Activated CD8-positive, alpha-beta T cell treated with anti-CD3 and anti-CD28 coated beads, Interleukin-2, amount 10 ng/mL, durations not matched to agents 7 days and 5 days (primary cell): ENCODE measurements around the gene TM9SF4. TPM values are rescaled to one million over a fixed set of nuclear protein-coding genes. Genes with fewer than 3 reads are reported as not detected.
A peak's percentile ranks its signal among the peaks of the same experiment; 100 is the strongest.
"Not testable (repeated sequence)": the region's sequence is repeated elsewhere in the genome, so short reads cannot be mapped to it uniquely, and the experiment has no call there.

ENCODE experiments used
- ATAC-seq: fragments of 150-1000 bp; cut with Tn5 transposase; one replicate; pipeline ENCODE4 v1.10.0; 2021; ENCODE audit warnings: moderate library complexity
- CTCF ChIA-PET: fragments of 350-600 bp; sonication (Branson Sonifier 250); formaldehyde crosslinking; loops from one replicate; lab custom pipeline; 2021; ENCODE audit warnings: antibody characterized with exemption; lab: Charles Lee
- POLR2A ChIA-PET: fragments of 350-600 bp; sonication (Branson Sonifier 250); formaldehyde crosslinking; loops from one replicate; lab custom pipeline; 2021; ENCODE audit warnings: antibody characterized with exemption; lab: Charles Lee
- DNase-seq: peaks from one replicate; pipeline ENCODE4 v3.0.0-alpha.2; 2020
- H3K27ac Mint-ChIP-seq: one replicate; pipeline ENCODE4 v1.8.0; 2021; ENCODE audit warnings: mild to moderate bottlenecking, mixed read lengths
- H3K27me3 Mint-ChIP-seq: one replicate; pipeline ENCODE4 v1.8.0; 2021; ENCODE audit warnings: low read depth, mixed read lengths
- H3K36me3 Mint-ChIP-seq: one replicate; pipeline ENCODE4 v1.8.0; 2021; ENCODE audit warnings: low read depth, mixed read lengths
- H3K4me1 Mint-ChIP-seq: one replicate; pipeline ENCODE4 v1.8.0; 2021; ENCODE audit warnings: low read depth, mixed read lengths
- H3K4me3 Mint-ChIP-seq: one replicate; pipeline ENCODE4 v1.8.0; 2021; ENCODE audit warnings: mild to moderate bottlenecking, mixed read lengths
- H3K9me3 Mint-ChIP-seq: one replicate; pipeline ENCODE4 v1.8.0; 2022; ENCODE audit warnings: mixed read lengths; ENCODE audit not compliant: insufficient read depth
- total RNA-seq, 2 experiments: library from RNA; stranded (reverse); gene quantifications; one replicate each; pipeline ENCODE4 v1.2.3, GENCODE V29; 2021

TM9SF4 gene
- total RNA-seq, 2 experiments from 2014 or later: 29.8 to 30.4 TPM

- POLR2A ChIA-PET: no interaction called here
- ATAC-seq: no peak
- H3K27me3 Mint-ChIP-seq: no peaks in the 10 kb centered on the region
Observed at GRCh38 chr20:32186506-32186905, 77.0 kb downstream of the TM9SF4 start.

GRCh38 chr20:32188376-32189122 lies 79.0 kb downstream of the TM9SF4 start:
- no peaks in the 10 kb centered on the region for H3K9me3 Mint-ChIP-seq
- H3K27me3 Mint-ChIP-seq: no peaks in the 10 kb centered on the region
- ATAC-seq: no peak
- H3K4me3 Mint-ChIP-seq: peak overlapping the region; percentile 20
- H3K27ac Mint-ChIP-seq: peak overlapping the region; percentile 11
- no peak for DNase-seq
- ChIA-PET POLR2A (no interaction called here), CTCF (no interaction called here)
- peaks cover 23% of the 10 kb centered on the region for H3K4me1 Mint-ChIP-seq
- H3K36me3 Mint-ChIP-seq: peaks cover 3% of the 10 kb centered on the region

More at GRCh38 chr20:32186506-32186905, 77.0 kb downstream of the TM9SF4 start:
- Mint-ChIP-seq H3K9me3 (no peaks in the 10 kb centered on the region), H3K4me3 (no peak overlapping the region), H3K36me3 (no peaks in the 10 kb centered on the region), H3K27ac (no peak overlapping the region), H3K4me1 (peaks cover 17% of the 10 kb centered on the region)
- CTCF ChIA-PET: no interaction called here
- no peak for DNase-seq

DNA sequence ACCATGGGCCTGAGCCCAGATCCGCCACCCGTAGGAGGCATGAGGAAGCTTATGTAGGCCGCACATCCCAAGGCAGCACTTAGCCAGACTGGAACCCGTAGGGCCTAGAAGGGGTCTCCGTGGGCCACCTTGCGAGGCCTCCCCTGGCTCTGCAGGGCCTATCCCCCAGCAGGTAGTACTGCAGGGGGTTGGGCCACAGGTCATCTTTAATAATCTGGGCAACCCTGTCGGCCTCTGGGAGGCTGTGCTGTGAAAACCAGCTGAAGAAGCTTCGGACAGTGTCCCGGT lies 79.6 kb downstream of the TM9SF4 start:
- Mint-ChIP-seq H3K27ac (no peak overlapping the region), H3K9me3 (no peaks in the 10 kb centered on the region), H3K4me1 (peaks cover 23% of the 10 kb centered on the region), H3K27me3 (no peaks in the 10 kb centered on the region), H3K36me3 (peaks cover 6% of the 10 kb centered on the region), H3K4me3 (peak overlapping the region; percentile 73)
- no peak for DNase-seq
- ChIA-PET CTCF (no interaction called here), POLR2A (no interaction called here)
- ATAC-seq: no peak

- ATAC-seq: peak; percentile 55
- ChIA-PET POLR2A (no interaction called here), CTCF (interaction anchor here (0.8 kb wide), 1 partner anchor 95 kb away, joined by 3 read pairs; no protein-coding TSS in a partner anchor)
- Mint-ChIP-seq H3K4me1 (peaks cover 23% of the 10 kb centered on the region), H3K27me3 (no peaks in the 10 kb centered on the region), H3K4me3 (peak overlapping the region; percentile 73), H3K36me3 (peaks cover 11% of the 10 kb centered on the region), H3K9me3 (no peaks in the 10 kb centered on the region), H3K27ac (peak overlapping the region; percentile 78)
- peak; percentile 38 for DNase-seq
Observed at GRCh38 chr20:32189691-32190615, 80.4 kb downstream of the TM9SF4 start.

GRCh38 chr20:32190616-32191415 lies 81.3 kb downstream of the TM9SF4 start:
- peak overlapping the region; percentile 68 for H3K4me3 Mint-ChIP-seq
- peak overlapping the region; percentile 75 for H3K27ac Mint-ChIP-seq
- ChIA-PET CTCF (interaction anchor here (0.8 kb wide), 1 partner anchor 94 kb away, joined by 3 read pairs; no protein-coding TSS in a partner anchor), POLR2A (interaction anchor here (0.6 kb wide), 1 partner anchor 19 kb away, joined by 3 read pairs; no protein-coding TSS in a partner anchor)
- no peaks in the 10 kb centered on the region for H3K27me3 Mint-ChIP-seq
- no peaks in the 10 kb centered on the region for H3K9me3 Mint-ChIP-seq
- H3K4me1 Mint-ChIP-seq: peaks cover 23% of the 10 kb centered on the region
- DNase-seq (no peak), ATAC-seq (no peak)
- peaks cover 17% of the 10 kb centered on the region for H3K36me3 Mint-ChIP-seq

DNA sequence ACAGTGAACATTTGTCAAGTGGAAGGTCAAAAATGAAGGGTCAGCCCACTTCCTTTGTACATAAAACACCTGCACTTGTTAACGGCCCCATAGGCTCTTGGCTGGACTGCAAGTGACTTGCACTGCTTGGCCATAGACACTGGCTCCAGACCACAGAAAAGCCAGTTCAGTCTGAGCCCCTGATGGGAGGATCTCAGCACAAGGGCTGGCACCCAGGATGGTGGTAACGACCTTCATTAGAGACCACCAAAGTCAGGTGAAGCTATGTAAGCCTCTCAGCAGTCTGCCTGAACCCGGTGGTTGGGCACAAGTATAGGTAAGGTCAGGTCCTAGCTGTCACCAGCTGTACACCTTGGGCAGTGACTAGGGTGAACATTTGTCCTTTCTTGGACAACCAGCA lies 81.9 kb downstream of the TM9SF4 start:
- peaks cover 22% of the 10 kb centered on the region for H3K36me3 Mint-ChIP-seq
- no peak overlapping the region for H3K4me3 Mint-ChIP-seq
- H3K27me3 Mint-ChIP-seq: no peaks in the 10 kb centered on the region
- H3K27ac Mint-ChIP-seq: no peak overlapping the region
- POLR2A ChIA-PET: interaction anchor here (0.6 kb wide), 1 partner anchor 20 kb away, joined by 3 read pairs; no protein-coding TSS in a partner anchor
- DNase-seq (no peak), ATAC-seq (no peak)
- no peaks in the 10 kb centered on the region for H3K9me3 Mint-ChIP-seq
- CTCF ChIA-PET: interaction anchor here (1.4 kb wide), 1 partner anchor 10 kb away, joined by 4 read pairs; no protein-coding TSS in a partner anchor
- H3K4me1 Mint-ChIP-seq: peaks cover 23% of the 10 kb centered on the region

DNA sequence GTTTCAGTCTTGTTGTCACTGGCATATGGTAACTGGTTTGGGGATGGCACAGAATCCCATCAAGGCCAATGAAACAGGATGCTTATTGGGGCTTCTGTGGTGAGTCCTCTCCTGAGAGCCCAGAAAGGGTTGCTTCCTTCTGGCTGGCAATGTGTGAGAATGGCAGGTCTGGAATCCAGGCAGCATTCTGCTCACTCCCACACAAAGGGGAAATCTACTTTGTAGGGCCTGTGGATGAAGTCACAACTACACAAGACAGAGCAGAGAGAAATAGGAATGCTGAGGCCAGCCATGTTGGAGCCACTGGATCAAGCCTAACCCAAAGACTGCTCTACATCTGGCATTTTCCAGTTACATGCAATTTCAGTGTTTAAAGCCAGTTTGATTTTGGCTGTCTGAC lies 82.4 kb downstream of the TM9SF4 start:
- ATAC-seq (no peak), DNase-seq (no peak)
- Mint-ChIP-seq H3K4me3 (no peak overlapping the region), H3K36me3 (peaks cover 25% of the 10 kb centered on the region), H3K9me3 (no peaks in the 10 kb centered on the region), H3K27me3 (no peaks in the 10 kb centered on the region), H3K27ac (no peak overlapping the region), H3K4me1 (peaks cover 23% of the 10 kb centered on the region)
- ChIA-PET POLR2A (no interaction called here), CTCF (interaction anchor here (1.4 kb wide), 1 partner anchor 9 kb away, joined by 4 read pairs; no protein-coding TSS in a partner anchor)

- ChIA-PET POLR2A (no interaction called here), CTCF (interaction anchor here (1.4 kb wide), 1 partner anchor 8 kb away, joined by 4 read pairs; no protein-coding TSS in a partner anchor)
- H3K4me3 Mint-ChIP-seq: no peak overlapping the region
- no peaks in the 10 kb centered on the region for H3K27me3 Mint-ChIP-seq
- H3K9me3 Mint-ChIP-seq: no peaks in the 10 kb centered on the region
- DNase-seq (no peak), ATAC-seq (no peak)
- H3K4me1 Mint-ChIP-seq: peaks cover 23% of the 10 kb centered on the region
- no peak overlapping the region for H3K27ac Mint-ChIP-seq
- peaks cover 33% of the 10 kb centered on the region for H3K36me3 Mint-ChIP-seq
Observed at GRCh38 chr20:32192698-32193097, 83.2 kb downstream of the TM9SF4 start.

DNA sequence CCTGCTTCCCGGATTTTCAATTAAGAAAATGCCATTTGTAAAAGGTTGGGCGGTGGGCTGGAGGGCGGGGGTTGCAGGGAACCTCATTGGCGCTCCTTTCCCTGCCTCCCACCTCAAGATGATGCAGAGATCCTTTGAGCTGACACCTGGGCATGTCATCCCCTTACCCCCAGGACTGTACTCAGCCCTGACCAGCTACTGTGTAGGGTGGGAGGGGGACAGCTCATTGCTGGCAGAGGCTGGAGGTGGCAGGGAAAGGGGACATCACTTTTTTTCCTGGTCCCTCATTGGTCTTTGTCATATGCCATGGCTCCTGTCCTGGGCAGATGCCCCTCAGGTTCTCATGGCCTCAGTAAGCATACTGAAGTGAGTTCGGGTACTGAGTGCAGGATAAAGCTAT lies 83.8 kb downstream of the TM9SF4 start:
- Mint-ChIP-seq H3K4me1 (peaks cover 23% of the 10 kb centered on the region), H3K36me3 (peaks cover 37% of the 10 kb centered on the region)
- H3K27me3 Mint-ChIP-seq, H3K4me3 Mint-ChIP-seq, H3K9me3 Mint-ChIP-seq, CTCF ChIA-PET, DNase-seq, ATAC-seq, H3K27ac Mint-ChIP-seq: not testable (repeated sequence)
- POLR2A ChIA-PET: interaction anchor here (1.0 kb wide), 1 partner anchor 29 kb away, joined by 3 read pairs; no protein-coding TSS in a partner anchor

DNA sequence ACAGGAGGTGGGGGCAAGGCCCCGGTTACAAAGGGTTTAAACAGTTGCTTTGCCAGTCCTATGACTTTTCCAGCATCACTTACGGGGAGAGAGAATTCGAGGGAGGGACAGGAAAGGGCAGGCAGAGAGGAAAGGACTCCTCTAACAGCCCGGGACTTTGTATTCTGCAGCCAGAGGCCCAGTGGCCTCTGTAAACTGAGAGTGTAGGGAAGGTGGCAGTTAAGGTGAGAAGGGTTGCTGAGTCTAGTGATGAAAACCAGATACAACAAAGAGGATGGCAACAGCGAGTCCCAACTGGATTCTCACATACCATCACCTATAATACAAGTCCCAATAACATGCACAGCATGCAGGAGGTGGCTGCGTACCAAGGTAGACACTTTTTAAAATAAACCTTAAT lies 84.5 kb downstream of the TM9SF4 start:
- Mint-ChIP-seq H3K4me1 (peaks cover 20% of the 10 kb centered on the region), H3K4me3 (no peak overlapping the region), H3K36me3 (peaks cover 44% of the 10 kb centered on the region), H3K9me3 (no peaks in the 10 kb centered on the region), H3K27me3 (no peaks in the 10 kb centered on the region), H3K27ac (no peak overlapping the region)
- ATAC-seq (no peak), DNase-seq (no peak)
- ChIA-PET POLR2A (interaction anchor here (1.0 kb wide), 1 partner anchor 29 kb away, joined by 3 read pairs; no protein-coding TSS in a partner anchor), CTCF (no interaction called here)

DNA sequence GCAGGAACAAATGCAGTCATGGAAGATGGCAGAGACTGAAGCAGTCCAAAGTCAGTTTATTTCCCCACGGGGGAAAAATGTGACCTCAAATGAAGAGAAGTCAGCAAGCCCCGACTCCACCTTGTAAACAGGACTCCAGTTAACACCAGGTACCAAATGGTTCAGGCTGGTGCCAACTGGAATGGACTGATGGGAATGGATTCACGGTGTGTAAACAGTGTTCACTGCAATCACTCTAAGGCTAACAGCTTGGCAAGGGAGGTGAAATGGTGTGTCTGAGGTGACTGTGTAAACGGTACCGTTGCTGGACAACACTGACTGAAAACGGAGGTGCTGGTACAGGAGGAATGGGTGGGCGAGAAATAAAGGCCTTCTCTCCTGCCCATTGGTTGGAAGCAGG lies 86.1 kb downstream of the TM9SF4 start:
- DNase-seq (no peak), ATAC-seq (no peak)
- ChIA-PET POLR2A (no interaction called here), CTCF (no interaction called here)
- no peaks in the 10 kb centered on the region for H3K27me3 Mint-ChIP-seq
- H3K4me3 Mint-ChIP-seq: no peak overlapping the region
- H3K36me3 Mint-ChIP-seq: peaks cover 48% of the 10 kb centered on the region
- H3K9me3 Mint-ChIP-seq: no peaks in the 10 kb centered on the region
- no peak overlapping the region for H3K27ac Mint-ChIP-seq
- H3K4me1 Mint-ChIP-seq: peaks cover 13% of the 10 kb centered on the region
